ENCODE results near the gene COL27A1. TPM values are rescaled to one million over a fixed set of nuclear protein-coding genes. Genes with fewer than 3 reads are reported as not detected.
"Not testable (repeated sequence)": the region's sequence is repeated elsewhere in the genome, so short reads cannot be mapped to it uniquely, and the experiment has no call there.

The COL27A1 gene
- total RNA-seq, 2 experiments from 2014 or later: 1.7 to 1.9 TPM

- H3K4me1 Mint-ChIP-seq; H3K27me3 Mint-ChIP-seq; POLR2A ChIA-PET; H3K9me3 Mint-ChIP-seq; ATAC-seq (ENCODE audit: low read depth); H3K4me3 Mint-ChIP-seq; H3K27ac Mint-ChIP-seq; H3K36me3 Mint-ChIP-seq; DNase-seq: not testable (repeated sequence)
These were observed 173.1 kb downstream of the COL27A1 start for GRCh38 chr9:114328357-114328820.

- H3K4me1 Mint-ChIP-seq; H3K36me3 Mint-ChIP-seq; H3K4me3 Mint-ChIP-seq; ATAC-seq (ENCODE audit: low read depth); H3K27ac Mint-ChIP-seq; DNase-seq; H3K9me3 Mint-ChIP-seq; H3K27me3 Mint-ChIP-seq: not testable (repeated sequence)
- POLR2A ChIA-PET: interaction anchor here (0.7 kb wide), 1 partner anchor 80 kb away, joined by 3 read pairs; no protein-coding TSS in a partner anchor
These were observed 173.7 kb downstream of the COL27A1 start for GRCh38 chr9:114328937-114329624.

GRCh38 chr9:114329625-114330022 lies 174.3 kb downstream of the COL27A1 start, which contains the start of gene ORM2:
Gene ORM2 (plus strand): TSS chr9:114329869. CDS start chr9:114329905, 36 bp downstream.
- H3K4me1 Mint-ChIP-seq; H3K9me3 Mint-ChIP-seq; H3K4me3 Mint-ChIP-seq; ATAC-seq (ENCODE audit: low read depth); H3K36me3 Mint-ChIP-seq; POLR2A ChIA-PET; DNase-seq; H3K27me3 Mint-ChIP-seq: not testable (repeated sequence)
- peak within 1 kb of the TSS; percentile 1 for H3K27ac Mint-ChIP-seq

GRCh38 chr9:114330636-114331035 lies 175.3 kb downstream of the COL27A1 start:
- H3K9me3 Mint-ChIP-seq: no peaks in the 10 kb centered on the region
- H3K27me3 Mint-ChIP-seq: no peaks in the 10 kb centered on the region
- H3K27ac Mint-ChIP-seq: peak overlapping the region; percentile 1
- POLR2A ChIA-PET: interaction anchor here (1.2 kb wide), 1 partner anchor 851 kb away, joined by 3 read pairs; no protein-coding TSS in a partner anchor
- H3K36me3 Mint-ChIP-seq: peaks cover 9% of the 10 kb centered on the region
- no peak for DNase-seq
- no peak overlapping the region for H3K4me3 Mint-ChIP-seq
- no peak for ATAC-seq (ENCODE audit: low read depth)
- H3K4me1 Mint-ChIP-seq: peaks cover 3% of the 10 kb centered on the region

GRCh38 chr9:114331229-114332195 lies 176.2 kb downstream of the COL27A1 start:
- not testable (repeated sequence) for DNase-seq, H3K4me1 Mint-ChIP-seq, H3K9me3 Mint-ChIP-seq, H3K27me3 Mint-ChIP-seq, H3K4me3 Mint-ChIP-seq, H3K27ac Mint-ChIP-seq
- ATAC-seq (ENCODE audit: low read depth): peak; percentile 26
- POLR2A ChIA-PET: interaction anchor here (1.2 kb wide), 3 partner anchors 52 to 852 kb away, joined by 3 to 5 read pairs (median 4); partner anchors contain the start of gene AKNA
- H3K36me3 Mint-ChIP-seq: peaks cover 18% of the 10 kb centered on the region

- H3K9me3 Mint-ChIP-seq, DNase-seq, H3K4me3 Mint-ChIP-seq, H3K27me3 Mint-ChIP-seq, H3K4me1 Mint-ChIP-seq: not testable (repeated sequence)
- Mint-ChIP-seq H3K36me3 (peaks cover 19% of the 10 kb centered on the region), H3K27ac (peak overlapping the region; percentile 54)
- POLR2A ChIA-PET: interaction anchor here (1.0 to 1.2 kb wide), 3 partner anchors 51 to 55 kb away, joined by 3 to 5 read pairs (median 4); partner anchors contain the start of gene AKNA
- ATAC-seq (ENCODE audit: low read depth): peak; percentile 8
These were observed 177.2 kb downstream of the COL27A1 start for GRCh38 chr9:114332474-114333040.

GRCh38 chr9:114333718-114334117 lies 178.4 kb downstream of the COL27A1 start:
- H3K9me3 Mint-ChIP-seq; DNase-seq; POLR2A ChIA-PET; H3K4me1 Mint-ChIP-seq; ATAC-seq (ENCODE audit: low read depth); H3K4me3 Mint-ChIP-seq; H3K27me3 Mint-ChIP-seq; H3K27ac Mint-ChIP-seq: not testable (repeated sequence)
- peaks cover 27% of the 10 kb centered on the region for H3K36me3 Mint-ChIP-seq

GRCh38 chr9:114334490-114334889 lies 179.2 kb downstream of the COL27A1 start:
- H3K4me1 Mint-ChIP-seq: peaks cover 10% of the 10 kb centered on the region
- POLR2A ChIA-PET: no interaction called here

GRCh38 chr9:114335745-114336144 lies 180.4 kb downstream of the COL27A1 start:
- no peaks in the 10 kb centered on the region for H3K9me3 Mint-ChIP-seq
- no peak overlapping the region for H3K27ac Mint-ChIP-seq
- POLR2A ChIA-PET: interaction anchor here (11.4 kb wide), 1 partner anchor 52 kb away, joined by 104 read pairs; the partner anchor contains the start of gene AKNA

More at GRCh38 chr9:114334490-114334889, 179.2 kb downstream of the COL27A1 start:
- Mint-ChIP-seq H3K4me3 (no peak overlapping the region), H3K9me3 (no peaks in the 10 kb centered on the region), H3K27ac (no peak overlapping the region), H3K36me3 (peaks cover 33% of the 10 kb centered on the region), H3K27me3 (no peaks in the 10 kb centered on the region)
- DNase-seq: no peak
- ATAC-seq (ENCODE audit: low read depth): no peak

GRCh38 chr9:114336157-114336556 lies 180.8 kb downstream of the COL27A1 start:
- POLR2A ChIA-PET: interaction anchor here (0.9 to 11.4 kb wide), 2 partner anchors 37 to 51 kb away, joined by 3 to 104 read pairs; partner anchors contain the start of gene AKNA
- H3K27me3 Mint-ChIP-seq: no peaks in the 10 kb centered on the region
- peaks cover 15% of the 10 kb centered on the region for H3K4me1 Mint-ChIP-seq
- DNase-seq (no peak), ATAC-seq (ENCODE audit: low read depth) (no peak)
- no peak overlapping the region for H3K4me3 Mint-ChIP-seq
- H3K27ac Mint-ChIP-seq: no peak overlapping the region
- H3K9me3 Mint-ChIP-seq: no peaks in the 10 kb centered on the region
- H3K36me3 Mint-ChIP-seq: peaks cover 43% of the 10 kb centered on the region

More at GRCh38 chr9:114335745-114336144, 180.4 kb downstream of the COL27A1 start:
- H3K36me3 Mint-ChIP-seq: peaks cover 41% of the 10 kb centered on the region
- peaks cover 14% of the 10 kb centered on the region for H3K4me1 Mint-ChIP-seq
- ATAC-seq (ENCODE audit: low read depth) (no peak), DNase-seq (no peak)
- no peak overlapping the region for H3K4me3 Mint-ChIP-seq
- H3K27me3 Mint-ChIP-seq: no peaks in the 10 kb centered on the region

GRCh38 chr9:114336699-114337395 lies 181.5 kb downstream of the COL27A1 start:
- H3K27me3 Mint-ChIP-seq: no peaks in the 10 kb centered on the region
- no peak overlapping the region for H3K4me3 Mint-ChIP-seq
- POLR2A ChIA-PET: interaction anchor here (0.9 to 11.4 kb wide), 3 partner anchors 12 to 51 kb away, joined by 3 to 104 read pairs (median 3); partner anchors contain the start of gene AKNA
- no peaks in the 10 kb centered on the region for H3K9me3 Mint-ChIP-seq
- H3K36me3 Mint-ChIP-seq: peaks cover 47% of the 10 kb centered on the region
- peaks cover 18% of the 10 kb centered on the region for H3K4me1 Mint-ChIP-seq
- no peak overlapping the region for H3K27ac Mint-ChIP-seq
- ATAC-seq (ENCODE audit: low read depth) (no peak), DNase-seq (no peak)

- Mint-ChIP-seq H3K36me3 (peaks cover 53% of the 10 kb centered on the region), H3K4me1 (peaks cover 17% of the 10 kb centered on the region), H3K4me3 (no peak overlapping the region), H3K27me3 (no peaks in the 10 kb centered on the region), H3K9me3 (no peaks in the 10 kb centered on the region), H3K27ac (no peak overlapping the region)
- no peak for ATAC-seq (ENCODE audit: low read depth)
- POLR2A ChIA-PET: interaction anchor here (1.2 to 11.4 kb wide), 4 partner anchors 10 to 49 kb away, joined by 3 to 104 read pairs (median 10); partner anchors contain the start of gene AKNA
- DNase-seq: no peak
These were observed 182.8 kb downstream of the COL27A1 start for GRCh38 chr9:114338187-114338586.
